SHP77 (cell line): ENCODE data around the gene SMIM24.
"Not testable (repeated sequence)": the region's sequence is repeated elsewhere in the genome, so short reads cannot be mapped to it uniquely, and the experiment has no call there.

Experiments used
- DNase-seq, 2 experiments: peaks; one replicate each; lab custom pipeline; 2025; lab: John Stamatoyannopoulos, UW

Gene SMIM24

GRCh38 chr19:3480383-3481091 is at the start of gene SMIM24:
Gene SMIM24 (minus strand): TSS chr19:3480525. CDS start chr19:3480463, 62 bp downstream.
- DNase-seq, result no peak

- DNase-seq, result not testable (repeated sequence)
These were observed 49.0 kb upstream of the SMIM24 start for GRCh38 chr19:3529299-3529698.

- no peak for DNase-seq
These were observed 48.4 kb upstream of the SMIM24 start for GRCh38 chr19:3528539-3529211.

GRCh38 chr19:3528080-3528479 is 47.8 kb upstream of the SMIM24 start:
- no peak for DNase-seq

GRCh38 chr19:3527238-3527910 is 47.0 kb upstream of the SMIM24 start:
- no peak for DNase-seq

GRCh38 chr19:3526507-3527237 is 46.3 kb upstream of the SMIM24 start:
- no peak for DNase-seq

- no peak for DNase-seq
These were observed 44.7 kb upstream of the SMIM24 start for GRCh38 chr19:3524904-3525451.

- no peak for DNase-seq
These were observed 43.9 kb upstream of the SMIM24 start for GRCh38 chr19:3524078-3524842.

- no peak for DNase-seq
These were observed 43.2 kb upstream of the SMIM24 start for GRCh38 chr19:3523361-3524077.

- no peak for DNase-seq
These were observed 42.4 kb upstream of the SMIM24 start for GRCh38 chr19:3522421-3523360.

- DNase-seq, result no peak
These were observed 40.8 kb upstream of the SMIM24 start for GRCh38 chr19:3521104-3521445.

- DNase-seq, result no peak
These were observed 40.1 kb upstream of the SMIM24 start for GRCh38 chr19:3520166-3521103.

- DNase-seq, result no peak
These were observed 38.8 kb upstream of the SMIM24 start for GRCh38 chr19:3519126-3519525.

GRCh38 chr19:3518659-3519058 is 38.3 kb upstream of the SMIM24 start:
- no peak for DNase-seq

GRCh38 chr19:3518255-3518654 is 37.9 kb upstream of the SMIM24 start:
- no peak for DNase-seq

GRCh38 chr19:3517638-3518037 is 37.3 kb upstream of the SMIM24 start:
- no peak for DNase-seq

GRCh38 chr19:3516675-3517207 is 36.4 kb upstream of the SMIM24 start:
- peak; percentile 96 to 97 for DNase-seq

GRCh38 chr19:3515891-3516422 is 35.6 kb upstream of the SMIM24 start:
- DNase-seq, result no peak
